DOHH2 (cell line): Measurements from ENCODE around the gene PKM.

Source experiments
- CTCF ChIP-seq: fragments of 200-600 bp; sonication (generic); IDR thresholded peaks from one replicate; pipeline ENCODE4 v1.5.1; 2014; ENCODE audit warnings: antibody characterized with exemption, mild to moderate bottlenecking, low read depth, low read length; ENCODE audit not compliant: poor library complexity, severe bottlenecking
- EZH2phosphoT487 ChIP-seq: fragments of 200-600 bp; sonication (generic); IDR thresholded peaks from 2 replicates; pipeline ENCODE4 v1.6.1; 2017; ENCODE audit warnings: borderline replicate concordance, mild to moderate bottlenecking, antibody characterized with exemption, low read length, moderate library complexity, mixed read lengths

GRCh38 chr15:72189250-72189902 is 41.6 kb downstream of the PKM start:
- TF ChIP-seq CTCF (no peak), EZH2phosphoT487 (no peak)
